ENCODE results near the gene GH2.
A peak's percentile ranks its signal among the peaks of the same experiment; 100 is the strongest.
"Not testable (repeated sequence)": the region's sequence is repeated elsewhere in the genome, so short reads cannot be mapped to it uniquely, and the experiment has no call there.

GH2 gene

DNA sequence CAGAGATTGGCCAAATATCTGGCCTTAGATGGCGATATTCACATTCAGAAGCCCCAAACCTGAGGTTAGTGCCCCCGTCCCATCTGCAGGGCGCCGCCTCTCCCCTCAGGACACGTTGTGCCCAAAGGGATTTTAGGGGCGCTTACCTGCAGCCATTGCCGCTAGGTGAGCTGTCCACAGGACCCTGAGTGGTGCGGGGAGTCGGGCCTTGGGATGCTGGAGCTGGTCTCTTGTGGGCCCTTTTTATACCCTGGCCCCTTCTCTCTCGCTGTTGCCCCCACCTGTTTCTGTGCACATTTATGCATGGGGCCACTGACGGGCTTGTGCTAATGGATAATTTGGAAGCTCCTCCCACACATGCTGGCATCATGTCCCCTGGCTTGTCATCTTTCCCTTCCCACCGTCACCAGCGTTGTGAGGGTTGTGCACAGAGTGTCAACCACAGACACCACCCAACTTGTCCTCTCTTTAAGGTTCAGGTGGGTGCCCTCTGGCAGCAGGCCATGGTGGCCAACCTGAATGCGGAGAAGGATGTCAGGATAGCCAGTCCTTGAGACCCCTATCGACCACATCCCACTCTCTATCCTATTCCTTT, 29.4 kb upstream of the GH2 start, which contains the start of gene CSHL1:
Gene CSHL1, minus strand, starts transcription at position 218 of the 595 bp plus-strand sequence. Its CDS starts 62 bp downstream, at position 156.
- DNase-seq: no peak

DNA sequence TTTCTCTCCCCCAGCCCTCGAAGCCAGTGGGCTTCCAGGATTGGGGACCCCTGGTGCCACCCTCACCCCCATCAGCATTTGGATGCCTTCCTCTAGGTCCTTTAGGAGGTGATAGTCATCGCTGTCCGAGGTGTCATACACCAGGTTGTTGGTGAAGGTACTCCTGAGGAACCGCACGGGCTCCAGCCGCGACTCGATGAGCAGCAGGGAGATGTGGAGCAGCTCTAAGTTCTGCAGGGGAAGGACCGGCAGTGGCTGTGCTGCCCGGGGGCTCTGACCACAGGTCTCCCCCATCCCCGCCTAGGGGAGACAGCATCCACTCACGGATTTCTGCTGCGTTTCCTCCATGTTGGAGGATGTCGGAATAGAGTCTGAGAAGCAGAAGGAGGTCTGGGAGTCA, 28.4 kb upstream of the GH2 start:
- DNase-seq: no peak

DNA sequence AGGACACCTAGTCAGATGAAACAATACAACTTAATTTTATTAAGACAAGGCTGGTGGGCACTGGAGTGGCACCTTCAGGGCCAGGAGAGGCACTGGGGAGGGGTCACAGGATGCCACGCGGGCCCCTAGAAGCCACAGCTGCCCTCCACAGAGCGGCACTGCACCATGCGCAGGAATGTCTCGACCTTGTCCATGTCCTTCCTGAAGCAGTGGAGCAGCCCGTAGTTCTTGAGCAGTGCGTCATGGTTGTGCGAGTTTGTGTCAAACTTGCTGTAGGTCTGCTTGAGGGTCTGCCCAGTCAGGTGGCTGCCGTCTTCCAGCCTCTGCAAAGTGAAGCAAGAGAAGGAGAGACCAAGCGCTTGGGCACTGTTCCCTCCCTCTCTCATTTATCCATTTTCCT, 27.8 kb upstream of the GH2 start:
- DNase-seq: not testable (repeated sequence)

DNA sequence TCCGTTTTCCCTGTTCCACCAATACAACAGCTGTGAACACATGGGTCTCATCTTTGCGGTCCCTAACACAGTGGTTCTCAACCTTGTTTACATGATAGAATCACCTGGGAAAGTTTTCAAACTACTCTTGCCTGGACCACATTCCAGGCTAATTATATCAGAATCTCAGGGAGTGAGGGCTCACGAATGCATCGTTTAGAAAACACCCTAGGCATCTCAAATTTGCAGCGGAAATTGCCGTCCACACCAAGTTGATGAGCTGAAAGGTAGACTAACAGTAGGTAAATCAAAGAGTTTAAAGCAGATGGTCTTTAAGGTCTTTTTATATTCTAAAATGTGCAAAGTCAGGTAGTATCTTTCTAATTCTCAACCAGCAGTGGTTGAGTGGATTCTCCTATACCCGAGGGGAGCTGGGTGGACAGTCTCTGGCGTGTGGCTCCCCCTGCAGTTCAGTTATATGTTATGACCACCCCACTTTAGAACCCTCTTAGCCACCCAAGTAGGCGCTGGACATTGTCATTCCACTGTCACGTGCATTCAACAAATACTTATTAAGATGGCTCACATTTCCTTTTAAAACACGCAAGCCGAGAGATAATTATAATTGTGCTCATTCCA, 25.5 kb upstream of the GH2 start:
- peak in 3 of 4 experiments; percentile 20 to 30 (median 25) for DNase-seq

DNA sequence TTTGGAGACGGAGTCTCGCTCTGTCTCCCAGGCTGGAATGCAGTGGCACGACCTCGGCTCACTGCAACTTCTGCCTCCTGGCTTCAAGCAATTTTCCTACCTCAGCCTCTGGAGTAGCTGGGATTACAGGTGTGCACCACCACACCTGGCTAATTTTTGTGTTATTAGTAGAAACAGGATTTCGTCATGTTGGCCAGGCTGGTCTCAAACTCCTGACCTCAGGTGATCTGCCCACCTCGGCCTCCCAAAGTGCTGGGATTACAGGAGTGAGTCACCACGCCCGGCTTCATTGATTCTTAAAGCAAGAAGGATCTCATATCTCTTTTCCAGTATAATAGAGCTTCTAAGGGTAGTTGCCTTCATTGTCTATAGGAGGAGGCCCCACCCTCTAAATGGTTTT, 23.1 kb upstream of the GH2 start:
- not testable (repeated sequence) for DNase-seq

DNA sequence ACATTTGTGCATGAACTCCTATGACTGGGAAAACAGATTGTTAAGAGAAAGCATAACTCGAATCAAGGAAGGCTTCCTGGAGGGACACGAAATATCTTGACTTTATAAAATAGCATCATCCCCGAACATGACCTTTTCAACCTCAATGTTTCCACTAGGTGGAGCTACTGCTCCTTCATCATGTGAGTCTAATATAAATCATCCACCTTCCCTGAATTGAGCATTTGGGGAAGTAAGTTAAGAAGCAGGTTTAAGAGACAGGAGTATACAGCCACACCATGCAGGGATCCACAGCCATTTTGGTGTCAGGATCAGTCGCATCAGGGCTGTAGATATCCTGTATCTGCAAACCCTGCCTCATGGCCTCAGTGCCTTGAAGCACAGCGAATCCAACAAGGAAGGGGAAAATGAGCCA, 22.1 kb upstream of the GH2 start:
- DNase-seq: peak in 2 of 4 experiments; percentile 12 to 26

DNA sequence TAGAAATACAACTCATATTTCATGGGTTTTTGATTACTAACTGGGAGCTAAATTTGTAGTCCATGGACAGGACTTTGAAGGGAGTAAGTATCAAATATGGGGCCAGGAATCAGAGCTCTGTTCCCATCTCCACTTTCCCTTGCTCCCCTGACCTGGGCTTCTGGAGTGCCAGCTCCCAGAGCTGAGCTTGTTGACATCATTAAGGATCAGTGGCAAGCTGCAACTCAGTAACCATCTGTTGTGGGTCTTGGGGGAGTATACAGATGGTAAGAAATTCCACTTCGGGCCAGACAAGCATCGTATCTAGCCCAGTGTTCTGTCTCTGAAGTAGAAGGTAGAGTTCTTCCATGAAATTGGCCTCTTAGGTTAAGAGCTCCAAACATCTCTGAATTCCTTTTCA, 20.2 kb upstream of the GH2 start:
- DNase-seq: not testable (repeated sequence)

DNA sequence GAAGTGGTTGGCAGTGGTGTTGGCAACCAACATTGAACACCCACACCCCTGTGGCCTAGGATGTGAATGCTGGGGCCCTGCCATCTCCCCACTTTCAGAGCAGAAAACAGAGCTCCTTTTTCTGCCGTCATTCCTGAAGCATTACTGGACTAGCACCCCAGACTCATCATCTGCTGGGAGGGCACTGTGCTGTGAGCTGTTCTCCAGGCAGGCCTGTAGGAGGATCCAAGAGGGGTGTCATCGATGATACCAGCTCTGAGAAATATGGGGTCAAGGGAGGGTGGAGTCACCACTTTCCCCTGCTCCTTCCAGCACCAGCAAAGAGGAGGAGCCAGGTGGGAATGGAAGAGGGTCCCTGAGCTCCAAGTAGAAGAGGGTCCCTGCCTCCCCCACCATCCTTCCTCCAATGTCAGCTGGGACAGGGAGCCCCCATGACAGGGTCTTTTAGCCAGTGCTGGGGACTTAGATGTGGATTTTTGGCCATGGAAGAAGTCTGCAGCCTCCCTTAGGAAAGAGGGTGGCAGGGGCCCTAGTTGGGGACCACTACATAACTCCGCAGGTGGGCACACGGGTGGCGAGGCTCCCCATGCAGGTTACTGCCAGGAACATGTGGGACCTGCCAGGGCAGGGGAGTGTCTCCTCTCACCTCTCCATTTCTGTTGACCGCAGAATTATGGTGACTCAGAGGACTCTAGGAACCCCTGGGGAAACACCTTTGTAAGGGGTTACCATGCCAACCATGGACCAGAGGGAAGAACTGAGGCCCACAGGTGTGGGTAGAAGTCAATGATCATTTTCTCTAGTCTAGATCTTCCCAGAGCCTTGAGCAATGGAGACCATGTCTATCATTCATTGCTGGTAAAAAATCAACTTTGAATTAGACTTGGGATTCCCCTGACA, 17.4 kb upstream of the GH2 start:
- DNase-seq: not testable (repeated sequence)

DNA sequence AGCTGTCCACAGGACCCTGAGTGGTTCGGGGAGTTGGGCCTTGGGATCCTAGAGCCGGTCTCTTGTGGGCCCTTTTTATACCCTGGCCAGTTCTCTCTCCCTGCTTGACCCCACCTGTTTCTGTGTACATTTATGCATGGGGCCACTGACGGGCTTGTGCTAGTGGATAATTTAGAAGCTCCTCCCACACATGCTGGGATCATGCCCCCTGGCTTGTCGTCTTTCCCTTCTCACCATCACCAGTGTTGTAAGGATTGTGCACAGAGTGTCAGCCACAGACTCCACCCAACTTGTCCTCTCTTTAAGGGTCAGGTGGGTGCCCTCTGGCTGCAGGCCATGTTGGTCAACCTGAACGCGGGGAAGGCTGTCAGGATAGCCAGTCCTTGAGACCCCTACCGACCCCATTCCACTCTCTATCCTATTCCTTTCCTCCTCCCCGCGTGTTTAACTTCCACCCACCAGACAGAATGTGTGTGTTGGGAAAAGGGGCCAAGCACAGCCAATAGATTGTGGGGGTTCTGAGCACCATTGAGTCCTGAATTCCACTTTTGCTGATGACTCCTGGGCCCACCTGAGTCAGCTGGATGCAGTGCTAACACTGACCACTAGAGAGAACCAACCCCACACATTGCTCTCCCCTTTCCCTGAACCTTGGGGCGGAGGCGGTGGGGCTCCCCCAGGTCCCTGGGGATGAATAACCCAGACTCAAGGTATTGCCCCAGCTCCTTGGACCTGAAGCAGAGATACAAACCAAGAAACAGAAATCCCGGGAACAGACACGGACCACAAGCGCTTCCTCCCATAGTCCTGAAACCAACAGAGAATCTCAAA, 15.0 kb upstream of the GH2 start, which contains the start of gene CSH1:
Gene CSH1, minus strand, starts transcription at position 51 of the 831 bp plus-strand sequence. CDS start 63 bp downstream, outside the sequence.
- not testable (repeated sequence) for DNase-seq

DNA sequence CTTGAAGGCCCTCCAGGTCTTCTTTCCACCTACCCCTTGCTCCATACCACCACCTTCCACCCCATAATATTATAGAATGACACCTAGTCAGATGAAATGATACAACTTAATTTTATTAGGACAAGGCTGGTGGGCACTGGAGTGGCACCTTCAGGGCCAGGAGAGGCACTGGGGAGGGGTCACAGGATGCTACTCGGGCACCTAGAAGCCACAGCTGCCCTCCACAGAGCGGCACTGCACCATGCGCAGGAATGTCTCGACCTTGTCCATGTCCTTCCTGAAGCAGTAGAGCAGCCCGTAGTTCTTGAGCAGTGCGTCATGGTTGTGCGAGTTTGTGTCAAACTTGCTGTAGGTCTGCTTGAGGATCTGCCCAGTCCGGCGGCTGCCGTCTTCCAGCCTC, 13.1 kb upstream of the GH2 start:
- not testable (repeated sequence) for DNase-seq

DNA sequence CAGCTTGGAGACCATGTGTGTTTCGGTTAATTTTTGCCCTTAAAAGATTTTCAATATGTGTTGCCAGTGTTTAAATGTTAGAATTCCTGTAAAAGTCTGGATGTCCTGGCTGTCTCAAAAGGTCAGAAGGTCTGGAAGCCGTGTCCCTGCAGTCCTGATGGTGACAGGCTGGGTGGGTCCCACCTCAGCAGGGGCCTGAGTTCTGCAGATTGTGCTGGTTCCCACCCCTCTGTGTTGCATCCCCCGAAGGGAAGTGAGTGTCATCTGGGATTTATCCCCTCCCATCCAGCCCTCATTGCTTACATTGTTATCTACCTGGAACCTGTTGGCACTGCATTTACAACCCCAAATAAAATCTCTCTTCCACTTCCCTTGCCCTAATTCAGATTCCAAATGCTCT, 12.3 kb upstream of the GH2 start:
- DNase-seq: not testable (repeated sequence)

DNA sequence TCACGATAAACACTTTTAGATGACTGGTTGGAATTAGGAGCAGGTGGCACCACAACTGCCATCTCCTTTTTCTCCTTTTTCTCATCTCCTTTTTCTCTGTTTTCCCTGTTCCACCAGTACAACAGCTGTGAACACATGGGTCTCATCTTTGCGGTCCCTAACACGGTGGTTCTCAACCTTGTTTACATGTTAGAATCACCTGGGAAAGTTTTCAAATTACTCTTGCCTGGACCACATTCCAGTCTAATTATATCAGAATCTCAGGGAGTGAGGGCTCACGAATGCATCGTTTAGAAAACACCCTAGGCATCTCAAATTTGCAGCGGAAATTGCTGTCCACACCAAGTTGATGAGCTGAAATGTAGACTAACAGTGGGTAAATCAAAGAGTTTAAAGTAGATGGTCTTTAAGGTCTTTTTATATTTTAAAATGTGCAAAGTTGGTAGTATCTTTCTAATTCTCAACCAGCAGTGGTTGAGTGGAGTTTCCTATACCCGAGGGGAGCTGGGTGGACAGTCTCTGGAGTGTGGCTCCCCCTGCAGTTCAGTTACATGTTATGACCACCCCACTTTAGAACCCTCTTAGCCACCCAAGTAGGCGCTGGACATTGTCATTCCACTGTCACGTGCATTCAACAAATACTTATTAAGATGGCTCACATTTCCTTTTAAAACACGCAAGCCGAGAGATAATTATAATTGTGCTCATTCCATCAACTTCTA, 10.7 kb upstream of the GH2 start:
- DNase-seq: peak in 1 of 4 experiments; percentile 13

DNA sequence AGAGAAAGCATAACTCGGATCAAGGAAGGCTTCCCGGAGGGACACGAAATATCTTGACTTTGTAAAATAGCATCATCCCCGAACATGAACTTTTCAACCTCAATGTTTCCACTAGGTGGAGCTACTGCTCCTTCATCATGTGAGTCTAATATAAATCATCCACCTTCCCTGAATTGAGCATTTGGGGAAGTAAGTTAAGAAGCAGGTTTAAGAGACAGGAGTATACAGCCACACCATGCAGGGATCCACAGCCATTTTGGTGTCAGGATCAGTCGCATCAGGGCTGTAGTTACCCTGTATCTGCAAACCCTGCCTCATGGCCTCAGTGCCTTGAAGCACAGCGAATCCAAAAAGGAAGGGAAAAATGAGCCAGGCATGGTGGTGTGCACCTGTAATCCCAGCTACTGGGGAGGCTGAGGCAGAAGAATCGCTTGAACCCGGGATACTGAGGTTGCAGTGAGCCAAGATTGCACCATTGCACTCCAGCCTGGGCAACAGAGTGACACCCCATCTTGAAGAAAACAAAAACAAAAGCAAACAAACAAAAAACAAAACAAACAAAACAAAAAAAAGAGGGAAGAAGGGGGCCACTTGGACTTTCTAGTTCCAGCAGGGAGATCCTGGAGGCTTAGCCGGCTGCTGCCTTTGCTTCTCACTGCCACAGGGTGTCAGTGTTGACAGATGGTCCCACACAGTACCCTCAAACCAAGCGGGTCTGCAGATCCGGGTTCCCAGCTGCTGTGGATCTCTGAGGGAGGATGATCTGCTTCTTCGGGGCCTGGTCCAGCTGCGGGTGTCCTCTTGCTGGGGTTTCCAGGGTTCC, 7.5 kb upstream of the GH2 start:
- DNase-seq: peak; percentile 26 to 53 (median 48)

DNA sequence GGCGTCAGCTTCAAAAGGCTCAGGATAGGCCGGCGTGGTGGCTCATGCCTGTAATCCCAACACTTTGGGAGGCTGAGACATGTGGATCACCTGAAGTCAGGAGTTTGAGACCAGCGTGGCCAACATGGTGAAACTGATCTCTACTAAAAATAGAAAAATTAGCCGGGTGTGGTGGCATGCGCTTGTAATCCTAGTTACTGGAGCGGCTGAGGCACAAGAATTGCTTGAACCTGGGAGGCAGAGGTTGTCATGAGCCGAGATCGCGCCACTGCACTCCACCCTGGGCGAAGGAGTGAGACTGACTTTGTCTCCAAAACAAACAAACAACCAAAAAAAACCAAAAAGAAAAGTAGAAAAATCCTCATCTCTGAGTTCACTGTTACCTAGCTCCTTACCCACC, 3.4 kb upstream of the GH2 start:
- not testable (repeated sequence) for DNase-seq

DNA sequence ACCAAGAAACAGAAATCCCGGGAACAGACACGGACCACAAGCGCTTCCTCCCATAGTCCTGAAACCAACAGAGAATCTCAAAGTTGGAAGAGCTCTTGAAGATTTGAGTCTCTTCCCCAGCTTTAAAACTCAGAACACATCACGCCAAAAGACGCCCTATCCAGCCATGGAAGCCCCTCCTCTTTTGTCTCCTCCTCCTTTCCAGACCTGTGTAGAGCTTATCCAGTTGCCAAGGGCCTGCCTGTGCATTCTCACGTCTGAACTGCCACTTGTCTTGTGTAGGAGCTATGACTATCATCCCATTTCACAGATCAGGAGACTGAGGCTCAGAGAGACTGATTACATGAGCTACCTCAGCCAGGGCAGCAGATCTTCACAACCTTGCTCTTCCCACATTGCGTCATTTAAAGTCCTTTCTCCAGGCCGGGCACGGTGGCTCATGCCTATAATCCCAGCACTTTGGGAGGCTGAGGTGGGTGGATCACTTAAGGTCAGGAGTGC, 932 bp upstream of the GH2 start:
- DNase-seq: not testable (repeated sequence)

DNA sequence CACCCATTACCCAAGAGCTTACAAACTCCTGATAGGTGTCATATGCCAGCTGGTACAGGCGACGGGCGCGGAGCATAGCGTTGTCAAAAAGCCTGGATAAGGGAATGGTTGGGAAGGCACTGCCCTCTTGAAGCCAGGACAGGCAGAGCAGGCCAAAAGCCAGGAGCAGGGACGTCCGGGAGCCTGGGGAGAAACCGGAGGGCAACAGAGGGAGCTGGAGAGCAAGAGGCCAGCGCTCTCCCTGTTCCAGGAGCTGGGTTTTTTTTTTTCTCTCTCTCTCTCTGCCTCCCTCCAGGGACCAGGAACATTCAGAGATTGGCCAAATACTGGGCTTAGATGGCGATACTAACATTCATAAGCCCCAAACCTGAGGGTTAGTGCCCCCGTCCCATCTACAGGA, 407 bp downstream of the GH2 start:
- DNase-seq: not testable (repeated sequence)

DNA sequence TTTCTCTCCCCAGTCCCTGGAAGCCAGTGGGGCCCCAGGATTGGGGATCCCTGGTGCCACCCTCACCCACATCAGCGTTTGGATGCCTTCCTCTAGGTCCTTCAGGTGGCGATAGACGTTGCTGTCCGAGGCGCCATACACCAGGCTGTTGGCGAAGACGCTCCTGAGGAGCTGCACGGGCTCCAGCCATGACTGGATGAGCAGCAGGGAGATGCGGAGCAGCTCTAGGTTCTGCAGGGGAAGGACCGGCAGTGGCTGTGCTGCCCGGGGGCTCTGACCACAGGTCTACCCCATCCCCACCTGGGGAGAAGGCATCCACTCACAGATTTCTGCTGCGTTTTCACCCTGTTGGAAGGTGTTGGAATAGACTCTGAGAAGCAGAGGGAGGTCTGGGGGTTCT, 1.0 kb downstream of the GH2 start:
- no peak for DNase-seq

DNA sequence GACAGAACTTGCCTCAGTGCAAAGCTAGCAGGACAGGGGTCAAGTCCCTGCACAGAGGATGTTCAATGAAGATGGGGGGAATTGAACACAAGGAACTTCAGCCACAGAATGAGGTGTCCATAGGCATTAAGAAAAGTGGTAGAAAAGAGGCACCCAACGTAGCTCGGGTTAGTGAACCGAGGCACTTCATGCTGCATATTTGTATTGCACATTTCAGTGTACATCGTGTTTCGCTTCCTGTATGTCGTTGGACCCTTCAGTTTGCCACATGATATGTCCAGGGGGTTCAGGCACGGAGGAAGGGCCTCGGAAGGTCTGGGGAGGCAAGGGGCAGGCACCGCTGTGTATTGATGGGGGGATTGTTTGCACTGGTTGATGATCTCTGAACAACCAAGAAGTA, 3.3 kb downstream of the GH2 start:
- DNase-seq: not testable (repeated sequence)

DNA sequence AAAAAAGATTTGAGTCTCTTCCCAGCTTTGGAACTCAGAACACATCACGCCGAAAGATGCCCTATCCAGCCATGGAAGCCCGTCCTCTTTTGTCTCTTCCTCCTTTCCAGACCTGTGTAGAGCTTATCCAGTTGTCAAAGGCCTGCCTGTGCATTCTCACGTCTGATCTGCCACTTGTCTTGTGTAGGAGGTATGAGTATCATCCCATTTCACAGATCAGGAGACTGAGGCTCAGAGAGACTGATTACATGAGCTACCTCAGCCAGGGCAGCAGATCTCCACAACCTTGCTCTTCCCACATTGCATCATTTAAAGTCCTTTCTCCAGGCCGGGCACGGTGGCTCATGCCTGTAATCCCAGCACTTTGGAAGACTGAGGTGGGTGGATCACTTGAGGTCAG, 7.1 kb downstream of the GH2 start:
- DNase-seq: not testable (repeated sequence)

DNA sequence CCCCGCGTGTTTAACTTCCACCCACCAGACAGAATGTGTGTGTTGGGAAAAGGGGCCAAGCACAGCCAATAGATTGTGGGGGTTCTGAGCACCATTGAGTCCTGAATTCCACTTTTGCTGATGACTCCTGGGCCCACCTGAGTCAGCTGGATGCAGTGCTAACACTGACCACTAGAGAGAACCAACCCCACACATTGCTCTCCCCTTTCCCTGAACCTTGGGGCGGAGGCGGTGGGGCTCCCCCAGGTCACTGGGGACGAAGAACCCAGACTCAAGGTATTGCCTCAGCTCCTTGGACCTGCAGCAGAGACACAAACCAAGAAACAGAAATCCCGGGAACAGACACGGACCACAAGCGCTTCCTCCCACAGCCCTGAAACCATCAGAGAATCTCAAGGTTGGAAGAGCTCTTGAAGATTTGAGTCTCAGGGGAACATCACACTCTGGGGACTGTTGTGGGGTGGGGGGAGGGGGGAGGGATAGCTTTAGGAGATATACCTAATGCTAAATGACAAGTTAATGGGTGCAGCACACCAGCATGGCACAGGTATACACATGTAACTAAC, 7.6 kb downstream of the GH2 start:
- not testable (repeated sequence) for DNase-seq

Data from suppressor macrophage (primary cell).